ENCODE results near the gene SPACA7. TPM values are rescaled to one million over a fixed set of nuclear protein-coding genes. Genes with fewer than 3 reads are reported as not detected.

Gene SPACA7
- total RNA-seq, 1 experiment from 2014 or later = not detected

DNA sequence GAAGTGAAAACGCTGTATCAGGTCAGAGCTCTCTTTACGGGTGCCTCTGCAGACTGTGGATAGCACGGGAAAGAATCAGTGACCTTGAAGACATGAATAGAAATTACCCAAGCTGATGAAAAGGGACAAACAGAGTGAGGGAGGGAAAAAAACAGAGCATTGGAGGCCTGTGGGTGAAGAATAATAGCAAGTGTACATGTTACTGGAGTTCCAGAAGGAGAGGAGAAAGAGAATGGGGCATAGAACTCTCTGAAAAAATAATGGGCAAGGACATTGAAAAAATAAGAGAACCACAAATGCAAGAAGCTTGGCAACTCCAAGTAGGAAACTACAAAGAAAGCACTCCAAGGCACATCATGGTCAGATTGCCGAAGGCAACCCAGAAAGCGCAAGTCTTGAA is 86.3 kb downstream of the SPACA7 start:
- no peak for DNase-seq (ENCODE audit: low read depth)

DNA sequence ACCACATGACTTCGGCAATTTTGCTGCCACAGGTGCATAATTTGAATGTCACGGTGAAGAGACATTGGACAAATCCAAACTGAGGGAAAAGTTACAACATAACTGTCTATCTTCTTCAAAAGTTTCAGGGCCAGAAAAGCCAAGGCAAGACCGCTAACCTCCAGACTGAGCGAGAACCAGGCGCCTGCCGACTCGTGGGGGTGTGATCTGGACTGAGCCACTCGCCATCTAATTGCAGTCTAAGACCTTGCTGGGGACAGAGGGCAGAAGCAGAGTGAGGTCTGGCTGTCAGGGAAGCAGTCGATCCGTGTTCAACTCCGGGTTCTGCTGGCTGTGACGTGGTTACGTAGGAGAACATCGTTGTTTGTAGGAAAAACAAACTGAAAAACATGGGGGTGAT is 88.6 kb downstream of the SPACA7 start:
- no peak for DNase-seq (ENCODE audit: low read depth)

DNA sequence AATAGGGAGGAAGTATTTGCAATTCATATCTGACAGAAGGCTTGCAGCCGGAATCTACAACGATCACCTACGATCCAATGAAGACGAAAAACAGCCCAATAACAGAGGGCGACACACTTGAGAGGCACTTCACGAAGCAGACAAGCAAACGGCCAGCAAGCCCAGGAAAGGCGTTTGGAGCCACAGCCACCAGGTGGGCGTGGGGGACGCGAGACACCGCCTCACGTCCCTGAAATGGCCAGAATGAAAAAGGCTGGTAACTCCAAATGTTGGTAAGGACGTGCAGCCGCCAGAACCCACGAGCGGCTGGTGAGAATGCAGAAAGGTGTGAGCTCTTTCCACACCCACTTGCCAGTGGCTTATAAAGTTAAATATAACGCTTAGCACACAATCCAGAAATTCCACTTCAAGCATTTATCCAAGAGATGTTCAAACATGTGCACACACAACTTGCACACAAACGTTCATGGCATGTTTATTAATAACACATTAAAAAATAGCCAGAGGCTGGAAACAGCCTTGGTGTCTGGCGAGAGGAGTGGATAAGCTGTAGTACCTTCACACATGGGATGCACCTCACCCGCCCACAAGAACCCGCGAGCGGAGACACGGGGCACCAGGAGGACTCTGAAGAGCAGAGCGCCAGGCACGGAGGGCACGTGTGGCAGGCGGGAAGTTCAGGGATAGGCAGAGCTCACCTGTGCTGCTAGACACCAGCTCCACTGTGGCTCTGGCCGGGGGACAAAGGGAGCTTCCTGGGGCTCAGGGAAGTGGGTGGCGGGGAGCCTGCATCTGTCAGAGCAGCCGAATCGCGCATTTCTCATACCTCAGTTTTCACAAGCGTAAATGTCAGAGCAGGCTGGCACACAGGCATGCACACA is 89.3 kb downstream of the SPACA7 start:
- no peak for DNase-seq (ENCODE audit: low read depth)

DNA sequence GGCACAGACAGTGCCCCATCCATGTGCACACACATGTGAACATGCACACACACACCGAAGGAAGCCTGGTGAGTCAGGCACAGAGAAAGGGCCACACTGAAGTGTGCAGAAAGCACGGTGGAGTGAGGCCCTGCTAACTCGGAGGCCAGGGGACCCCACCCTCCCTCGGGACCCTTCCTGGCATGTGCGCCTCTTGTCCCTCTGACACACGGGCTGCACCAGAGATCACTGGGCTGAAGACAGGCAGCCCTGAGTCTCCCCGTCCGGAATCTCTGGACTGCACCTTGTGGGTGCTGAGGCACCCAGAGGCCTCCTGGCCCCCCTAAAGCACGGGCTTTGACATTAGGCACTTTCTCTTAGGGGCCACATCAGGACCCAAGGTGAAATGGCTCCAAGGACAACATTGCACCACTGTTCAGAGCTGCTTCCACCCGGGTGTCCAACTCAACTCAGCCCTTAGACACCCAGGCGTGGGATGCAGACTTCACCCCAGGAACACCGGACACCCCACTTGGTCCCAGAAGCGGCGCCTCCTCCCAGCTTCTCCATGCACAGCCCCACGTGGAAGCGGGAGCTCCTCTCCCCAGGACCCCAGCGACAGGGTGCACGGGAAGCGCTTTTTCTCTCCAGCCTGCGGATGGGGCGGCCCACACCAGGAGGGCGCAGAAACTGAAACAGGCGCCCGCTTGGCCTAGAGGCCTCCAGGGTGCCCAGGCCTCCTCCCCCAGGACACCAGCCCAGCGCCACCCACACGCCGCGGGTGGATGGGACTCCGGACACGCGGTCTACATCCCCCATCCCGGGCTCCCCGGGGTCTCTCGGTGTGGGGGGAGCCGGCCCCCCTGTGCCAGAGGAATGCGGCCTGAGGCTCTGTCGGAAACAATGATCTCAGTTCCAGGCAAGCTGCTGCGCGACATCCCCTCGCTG is 90.2 kb downstream of the SPACA7 start:
- no peak for DNase-seq (ENCODE audit: low read depth)

- no peak for DNase-seq (ENCODE audit: low read depth)
Measured at GRCh38 chr13:112467236-112467635, 91.1 kb downstream of the SPACA7 start.

GRCh38 chr13:112468069-112468468 is 91.9 kb downstream of the SPACA7 start:
- no peak for DNase-seq (ENCODE audit: low read depth)

DNA sequence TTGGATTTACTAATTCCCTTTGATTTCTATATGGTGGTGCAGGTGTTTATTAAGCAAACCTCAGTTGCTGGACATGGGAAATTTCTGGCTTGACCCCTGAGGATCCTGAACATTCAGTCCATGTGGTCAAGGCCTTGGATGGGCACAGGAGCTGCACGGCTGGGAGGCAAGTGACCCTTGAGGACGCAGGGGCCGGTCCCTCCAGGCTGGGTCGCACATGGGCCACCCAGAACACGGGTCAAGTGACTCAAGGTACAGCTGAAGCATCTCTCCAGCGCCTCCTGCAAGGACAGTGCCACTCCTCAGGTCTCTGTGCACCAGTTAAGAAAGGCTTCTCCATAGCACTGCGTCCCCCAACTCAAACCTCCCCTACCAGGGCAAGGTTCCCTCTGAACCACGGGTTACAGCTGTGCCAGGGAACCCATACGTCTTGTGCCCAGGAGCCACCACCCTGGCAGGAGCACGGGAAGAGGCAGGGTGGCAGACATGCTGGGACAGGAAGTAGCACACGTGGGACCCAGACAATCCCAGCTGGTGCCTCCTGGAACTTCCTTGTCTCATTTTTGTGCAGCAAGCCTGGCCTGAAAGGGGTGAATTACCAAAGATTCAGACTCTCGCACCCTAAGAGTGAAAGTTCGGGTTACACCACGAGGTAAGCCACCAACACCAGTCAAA is 93.1 kb downstream of the SPACA7 start:
- no peak for DNase-seq (ENCODE audit: low read depth)

- DNase-seq (ENCODE audit: low read depth) = no peak
Measured at GRCh38 chr13:112473818-112474217, 97.7 kb downstream of the SPACA7 start.

DNA sequence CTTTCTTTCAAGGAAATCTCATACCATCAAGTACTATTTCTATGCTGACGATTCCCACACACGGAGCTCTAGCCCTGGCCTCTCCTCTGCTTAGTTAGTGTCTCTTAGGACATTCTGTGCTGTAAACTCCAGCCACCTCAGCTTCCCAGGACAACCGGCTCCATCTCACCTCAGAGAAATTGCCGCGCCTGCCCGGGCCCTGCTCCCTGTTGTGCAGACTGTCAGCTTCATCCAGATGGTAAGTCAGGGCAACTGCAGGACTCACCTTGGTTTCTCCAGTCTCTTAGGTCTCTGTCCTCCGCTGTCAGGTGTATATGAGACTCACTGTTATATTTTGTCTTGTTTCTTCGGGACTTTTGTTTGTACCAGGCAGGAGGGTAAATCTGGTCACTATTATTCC is 98.7 kb downstream of the SPACA7 start:
- no peak for DNase-seq (ENCODE audit: low read depth)

GRCh38 chr13:112475889-112476288 is 99.7 kb downstream of the SPACA7 start:
- no peak for DNase-seq (ENCODE audit: low read depth)

- DNase-seq (ENCODE audit: low read depth) = no peak
Measured at GRCh38 chr13:112477070-112477619, 101.0 kb downstream of the SPACA7 start.

- no peak for DNase-seq (ENCODE audit: low read depth)
Measured at GRCh38 chr13:112479389-112479788, 103.2 kb downstream of the SPACA7 start.

DNA sequence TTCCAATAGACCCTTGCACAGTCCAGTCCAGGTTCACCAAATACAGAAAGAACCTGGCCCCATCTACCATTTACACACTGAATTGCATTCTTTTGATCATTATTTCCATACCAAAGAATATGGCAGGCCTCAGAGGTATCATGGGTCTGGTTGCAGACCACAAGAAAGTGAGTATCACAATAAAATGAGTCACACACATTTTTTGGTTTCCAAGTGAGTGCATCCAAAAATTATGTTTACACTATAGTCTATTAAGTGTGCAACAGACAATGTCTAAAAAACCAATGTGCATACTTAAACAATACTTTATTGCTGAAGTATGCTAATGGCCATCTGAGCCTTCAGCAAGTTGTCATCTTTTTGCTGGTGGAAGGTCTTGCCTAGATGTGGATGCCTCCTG is 105.3 kb downstream of the SPACA7 start:
- DNase-seq (ENCODE audit: low read depth) = no peak

- no peak for DNase-seq (ENCODE audit: low read depth)
Measured at GRCh38 chr13:112483299-112483698, 107.1 kb downstream of the SPACA7 start.

Other genes starting within 250 kb of the SPACA7 start
- gene TUBGCP3, start 211.8 kb downstream of the SPACA7 start, total RNA-seq (2014; rRNA removed; shearing (Covaris generic)) = 19.5 and 29.7 TPM in 2 replicates

All from HT1080 (cell line).